HFFc6 (cell line): ENCODE results near the gene ALKAL2. TPM values are rescaled to one million over a fixed set of nuclear protein-coding genes. Genes with fewer than 3 reads are reported as not detected.

Experiments
- DNase-seq: peaks from one replicate; pipeline ENCODE4 v3.0.0-alpha.2; 2018
- H3K27ac Mint-ChIP-seq: 2 replicates; pipeline ENCODE4 v1.8.0; 2020; ENCODE audit warnings: mild to moderate bottlenecking, mixed read lengths
- H3K27me3 Mint-ChIP-seq: 2 replicates; pipeline ENCODE4 v1.8.0; 2021; ENCODE audit warnings: mild to moderate bottlenecking, moderate library complexity, mixed read lengths; ENCODE audit not compliant: insufficient read depth
- H3K36me3 Mint-ChIP-seq: 2 replicates; pipeline ENCODE4 v1.8.0; 2021; ENCODE audit warnings: low read depth, mixed read lengths
- H3K4me1 Mint-ChIP-seq: 2 replicates; pipeline ENCODE4 v1.8.0; 2020; ENCODE audit warnings: low read depth, mixed read lengths
- H3K4me3 Mint-ChIP-seq: 2 replicates; pipeline ENCODE4 v1.8.0; 2020; ENCODE audit warnings: mild to moderate bottlenecking, moderate library complexity, mixed read lengths
- H3K9me3 Mint-ChIP-seq: 2 replicates; pipeline ENCODE4 v1.8.0; 2020; ENCODE audit warnings: mild to moderate bottlenecking, mixed read lengths
- total RNA-seq, 6 experiments: library from RNA; stranded (reverse); fragmentation: NEBNext Ultra II Directional; extraction: Animal tissue kit (Norgen Biotek cat#: 25700); gene quantifications; 2 replicates in 1 of 6; 3 replicates in 5 of 6; pipeline ENCODE4 v1.2.3, GENCODE V29; 2021
- TF ChIP-seq, protein P1 (sequence below): fragments of 200-600 bp; sonication (generic); IDR thresholded peaks from 2 replicates; pipeline ENCODE4 v1.5.0; 2021; ENCODE audit warnings: antibody characterized with exemption, mild to moderate bottlenecking

Gene ALKAL2
- total RNA-seq, 6 experiments from 2014 or later, result not detected

- H3K36me3 Mint-ChIP-seq, result peaks cover 25% of the 10 kb centered on the region
- no peak for DNase-seq
- no peaks in the 10 kb centered on the region for H3K9me3 Mint-ChIP-seq
- TF ChIP-seq, protein P1, sequence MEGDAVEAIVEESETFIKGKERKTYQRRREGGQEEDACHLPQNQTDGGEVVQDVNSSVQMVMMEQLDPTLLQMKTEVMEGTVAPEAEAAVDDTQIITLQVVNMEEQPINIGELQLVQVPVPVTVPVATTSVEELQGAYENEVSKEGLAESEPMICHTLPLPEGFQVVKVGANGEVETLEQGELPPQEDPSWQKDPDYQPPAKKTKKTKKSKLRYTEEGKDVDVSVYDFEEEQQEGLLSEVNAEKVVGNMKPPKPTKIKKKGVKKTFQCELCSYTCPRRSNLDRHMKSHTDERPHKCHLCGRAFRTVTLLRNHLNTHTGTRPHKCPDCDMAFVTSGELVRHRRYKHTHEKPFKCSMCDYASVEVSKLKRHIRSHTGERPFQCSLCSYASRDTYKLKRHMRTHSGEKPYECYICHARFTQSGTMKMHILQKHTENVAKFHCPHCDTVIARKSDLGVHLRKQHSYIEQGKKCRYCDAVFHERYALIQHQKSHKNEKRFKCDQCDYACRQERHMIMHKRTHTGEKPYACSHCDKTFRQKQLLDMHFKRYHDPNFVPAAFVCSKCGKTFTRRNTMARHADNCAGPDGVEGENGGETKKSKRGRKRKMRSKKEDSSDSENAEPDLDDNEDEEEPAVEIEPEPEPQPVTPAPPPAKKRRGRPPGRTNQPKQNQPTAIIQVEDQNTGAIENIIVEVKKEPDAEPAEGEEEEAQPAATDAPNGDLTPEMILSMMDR, result no peak
- H3K27ac Mint-ChIP-seq, result no peak overlapping the region
- H3K4me3 Mint-ChIP-seq, result no peak overlapping the region
- H3K4me1 Mint-ChIP-seq, result peaks cover 16% of the 10 kb centered on the region
- no peaks in the 10 kb centered on the region; the same call in 1 of the 2 replicates for H3K27me3 Mint-ChIP-seq
These were observed 13.4 kb downstream of the ALKAL2 start for GRCh38 chr2:274503-274902.

DNA sequence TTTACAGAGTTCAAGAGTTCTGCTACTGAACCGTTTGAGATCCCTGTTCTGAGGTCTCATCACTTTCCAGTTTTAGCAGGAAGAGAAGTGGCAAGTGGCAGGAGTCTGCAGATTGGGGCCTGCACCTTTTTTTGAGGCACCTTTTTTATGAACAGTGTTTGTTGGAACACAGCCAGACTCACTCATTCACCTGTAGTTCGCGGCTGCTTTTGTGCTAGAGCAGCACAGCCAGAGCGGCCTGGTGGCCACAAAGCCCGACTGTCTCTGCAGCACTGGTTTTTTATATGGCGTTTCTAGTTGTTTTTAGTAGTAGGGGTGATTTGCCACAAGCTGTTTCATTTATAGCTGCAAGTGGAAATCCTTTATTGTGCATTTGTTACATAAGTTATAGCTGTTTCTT, 14.6 kb downstream of the ALKAL2 start:
- H3K27me3 Mint-ChIP-seq, result no peaks in the 10 kb centered on the region; the same call in 1 of the 2 replicates

DNA sequence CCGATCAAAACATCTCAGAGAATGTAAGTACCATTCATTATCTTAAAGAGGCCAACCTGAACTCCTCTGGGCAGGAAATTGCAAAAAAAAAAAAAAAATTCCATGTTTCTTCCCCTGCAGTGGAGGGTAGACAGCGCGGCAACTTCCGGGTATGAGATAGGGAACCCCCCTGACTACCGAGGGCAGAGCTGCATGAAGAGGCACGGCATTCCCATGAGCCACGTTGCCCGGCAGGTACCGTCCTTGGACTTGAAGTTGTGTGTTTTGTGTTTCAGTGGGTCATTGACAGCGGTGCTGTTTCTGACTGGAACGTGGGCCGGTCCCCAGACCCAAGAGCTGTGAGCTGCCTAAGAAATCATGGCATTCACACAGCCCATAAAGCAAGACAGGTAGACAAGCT, 16.0 kb downstream of the ALKAL2 start:
- TF ChIP-seq, protein P1, result no peak
- Mint-ChIP-seq H3K9me3 (no peaks in the 10 kb centered on the region), H3K4me1 (peaks cover 37% of the 10 kb centered on the region), H3K36me3 (peaks cover 21% of the 10 kb centered on the region), H3K27me3 (no peaks in the 10 kb centered on the region; the same call in 1 of the 2 replicates), H3K4me3 (no peak overlapping the region), H3K27ac (no peak overlapping the region)
- DNase-seq, result no peak

More for the DNA sequence above, 14.6 kb downstream of the ALKAL2 start:
- H3K4me1 Mint-ChIP-seq, result peaks cover 24% of the 10 kb centered on the region
- DNase-seq, result no peak
- no peak overlapping the region for H3K27ac Mint-ChIP-seq
- TF ChIP-seq, protein P1, result no peak
- no peak overlapping the region for H3K4me3 Mint-ChIP-seq
- H3K36me3 Mint-ChIP-seq, result peaks cover 25% of the 10 kb centered on the region
- H3K9me3 Mint-ChIP-seq, result no peaks in the 10 kb centered on the region

- peaks cover 21% of the 10 kb centered on the region for H3K36me3 Mint-ChIP-seq
- H3K9me3 Mint-ChIP-seq, result no peaks in the 10 kb centered on the region
- DNase-seq, result no peak
- H3K27ac Mint-ChIP-seq, result peak overlapping the region; percentile 38; the same call in 1 of the 2 replicates
- H3K4me1 Mint-ChIP-seq, result peaks cover 47% of the 10 kb centered on the region
- TF ChIP-seq, protein P1, result no peak
- H3K4me3 Mint-ChIP-seq, result no peak overlapping the region
- no peaks in the 10 kb centered on the region; the same call in 1 of the 2 replicates for H3K27me3 Mint-ChIP-seq
These were observed 17.0 kb downstream of the ALKAL2 start for GRCh38 chr2:270861-271260.

DNA sequence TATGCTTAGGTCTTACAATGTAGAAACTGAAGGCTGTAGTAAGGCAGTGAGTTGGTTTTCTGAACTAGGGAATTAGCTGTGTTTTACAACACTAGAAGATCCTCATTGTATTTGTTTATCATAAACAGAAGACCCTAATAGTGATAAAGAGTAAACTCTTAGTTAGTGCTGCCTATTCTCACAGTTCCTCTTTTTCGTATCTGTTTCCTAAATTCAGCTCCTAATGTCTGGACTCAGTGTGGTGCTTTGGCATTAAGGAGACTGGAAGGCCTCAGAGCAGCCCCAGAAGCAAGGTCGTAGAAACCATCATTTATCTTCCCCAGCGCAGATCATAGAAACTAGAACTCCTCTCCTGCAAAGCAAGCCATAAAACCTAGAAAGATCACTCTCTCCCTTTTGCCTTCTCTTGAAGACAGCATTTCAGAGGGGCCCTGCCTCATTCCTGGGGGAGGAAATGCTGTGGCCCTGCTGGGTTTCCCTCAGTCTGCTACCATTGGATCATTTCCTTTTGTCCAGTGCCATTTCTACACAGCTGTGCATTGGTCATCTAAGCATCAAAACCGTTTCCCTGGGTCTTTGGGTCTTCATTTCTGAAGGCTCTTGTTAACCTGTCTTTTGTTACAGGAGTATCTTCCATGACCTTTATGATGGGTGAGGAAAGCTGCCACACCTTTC, 18.4 kb downstream of the ALKAL2 start:
- no peak overlapping the region for H3K27ac Mint-ChIP-seq
- no peak overlapping the region for H3K4me3 Mint-ChIP-seq
- H3K27me3 Mint-ChIP-seq, result no peaks in the 10 kb centered on the region; the same call in 1 of the 2 replicates
- peaks cover 47% of the 10 kb centered on the region for H3K4me1 Mint-ChIP-seq
- DNase-seq, result no peak
- TF ChIP-seq, protein P1, result no peak
- peaks cover 19% of the 10 kb centered on the region for H3K36me3 Mint-ChIP-seq
- H3K9me3 Mint-ChIP-seq, result no peaks in the 10 kb centered on the region
